ENCODE results near the gene IGSF21. TPM values are rescaled to one million over a fixed set of nuclear protein-coding genes. Genes with fewer than 3 reads are reported as not detected.

Gene IGSF21
- total and polyA plus RNA-seq, 5 donors from 2014 or later, result not detected

- Histone ChIP-seq H3K4me3 (ENCODE audit: low read depth, low read length) (no peak overlapping the region), H3K27ac (ENCODE audit: insufficient read depth, low read length, poor library complexity, severe bottlenecking) (no peak overlapping the region), H3K9me3 (ENCODE audit: control insufficient read depth in 2 of 2, low read length in 2 of 2) (no peaks in the 10 kb centered on the region), H3K27me3 (ENCODE audit: control insufficient read depth, insufficient read depth, low read length) (no peaks in the 10 kb centered on the region), H3K4me1 (ENCODE audit: control insufficient read depth, insufficient read depth, low read length, poor library complexity, severe bottlenecking) (no peaks in the 10 kb centered on the region), H3K36me3 (ENCODE audit: control insufficient read depth, insufficient read depth, low read length) (no peaks in the 10 kb centered on the region)
- no peaks in the 10 kb centered on the region for H3K4me1 Mint-ChIP-seq
- no peaks in the 10 kb centered on the region for H3K9me3 Mint-ChIP-seq
- DNase-seq (no peak), ATAC-seq (ENCODE audit: low read depth in 2 of 2) (no peak)
- no peaks in the 10 kb centered on the region for H3K27me3 Mint-ChIP-seq
- H3K27ac Mint-ChIP-seq, result no peak overlapping the region
- H3K36me3 Mint-ChIP-seq, result no peaks in the 10 kb centered on the region
- no peak overlapping the region for H3K4me3 Mint-ChIP-seq
These were observed 36.5 kb downstream of the IGSF21 start for GRCh38 chr1:18144062-18144461.

GRCh38 chr1:18144916-18145647 lies 37.5 kb downstream of the IGSF21 start:
- no peak overlapping the region for H3K4me3 Mint-ChIP-seq
- Histone ChIP-seq H3K9me3 (ENCODE audit: control insufficient read depth in 2 of 2, low read length in 2 of 2) (no peaks in the 10 kb centered on the region), H3K27me3 (ENCODE audit: control insufficient read depth, insufficient read depth, low read length) (no peaks in the 10 kb centered on the region), H3K4me1 (ENCODE audit: control insufficient read depth, insufficient read depth, low read length, poor library complexity, severe bottlenecking) (no peaks in the 10 kb centered on the region), H3K27ac (ENCODE audit: insufficient read depth, low read length, poor library complexity, severe bottlenecking) (no peak overlapping the region), H3K4me3 (ENCODE audit: low read depth, low read length) (no peak overlapping the region), H3K36me3 (ENCODE audit: control insufficient read depth, insufficient read depth, low read length) (no peaks in the 10 kb centered on the region)
- no peaks in the 10 kb centered on the region for H3K36me3 Mint-ChIP-seq
- DNase-seq (no peak), ATAC-seq (ENCODE audit: low read depth in 2 of 2) (no peak)
- H3K4me1 Mint-ChIP-seq, result no peaks in the 10 kb centered on the region
- H3K9me3 Mint-ChIP-seq, result no peaks in the 10 kb centered on the region
- no peak overlapping the region for H3K27ac Mint-ChIP-seq
- no peaks in the 10 kb centered on the region for H3K27me3 Mint-ChIP-seq

DNA sequence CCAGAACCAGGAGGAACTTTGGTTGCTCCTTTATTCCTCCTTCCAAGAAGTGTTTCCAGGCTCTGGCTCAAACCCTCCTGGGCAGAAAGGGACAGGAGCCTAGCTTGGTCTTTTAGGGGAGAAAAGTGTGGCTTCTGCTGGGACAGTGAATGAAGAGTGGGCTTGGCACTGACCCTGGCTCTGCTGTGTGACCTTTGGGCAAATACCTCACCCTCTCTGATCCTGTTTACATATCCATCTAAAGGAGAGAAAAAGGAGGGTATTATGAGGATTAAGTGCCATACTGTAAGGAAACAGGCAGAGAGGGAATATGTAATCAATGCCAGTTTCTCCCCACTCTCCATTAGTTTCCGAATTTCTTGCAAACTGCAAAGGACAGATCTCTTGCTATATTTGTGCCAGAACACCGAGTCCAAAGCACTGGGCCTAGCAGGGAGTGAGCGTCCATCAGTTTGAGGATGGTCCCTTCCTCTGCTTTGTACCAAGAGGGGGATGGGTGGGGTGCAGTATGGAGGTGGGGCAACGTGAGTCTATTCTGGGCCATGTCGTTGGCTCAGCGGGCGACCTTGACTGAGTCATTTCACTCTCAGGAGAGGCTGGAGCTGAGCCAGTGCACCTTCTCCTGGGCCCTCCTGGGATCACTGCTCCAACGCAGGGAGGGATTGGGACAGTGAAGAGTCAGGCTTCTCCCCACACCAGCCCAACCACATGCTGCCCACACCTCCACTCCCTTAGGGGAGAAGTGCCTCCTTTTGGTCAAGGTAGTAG lies 38.4 kb downstream of the IGSF21 start:
- Mint-ChIP-seq H3K4me1 (no peaks in the 10 kb centered on the region), H3K27me3 (no peaks in the 10 kb centered on the region), H3K9me3 (no peaks in the 10 kb centered on the region), H3K36me3 (no peaks in the 10 kb centered on the region), H3K27ac (no peak overlapping the region), H3K4me3 (no peak overlapping the region)
- Histone ChIP-seq H3K9me3 (ENCODE audit: control insufficient read depth in 2 of 2, low read length in 2 of 2) (no peaks in the 10 kb centered on the region), H3K27me3 (ENCODE audit: control insufficient read depth, insufficient read depth, low read length) (no peaks in the 10 kb centered on the region), H3K4me3 (ENCODE audit: low read depth, low read length) (no peak overlapping the region), H3K4me1 (ENCODE audit: control insufficient read depth, insufficient read depth, low read length, poor library complexity, severe bottlenecking) (no peaks in the 10 kb centered on the region), H3K36me3 (ENCODE audit: control insufficient read depth, insufficient read depth, low read length) (no peaks in the 10 kb centered on the region), H3K27ac (ENCODE audit: insufficient read depth, low read length, poor library complexity, severe bottlenecking) (no peak overlapping the region)
- no peak for DNase-seq
- ATAC-seq (ENCODE audit: low read depth in 2 of 2), result no peak

DNA sequence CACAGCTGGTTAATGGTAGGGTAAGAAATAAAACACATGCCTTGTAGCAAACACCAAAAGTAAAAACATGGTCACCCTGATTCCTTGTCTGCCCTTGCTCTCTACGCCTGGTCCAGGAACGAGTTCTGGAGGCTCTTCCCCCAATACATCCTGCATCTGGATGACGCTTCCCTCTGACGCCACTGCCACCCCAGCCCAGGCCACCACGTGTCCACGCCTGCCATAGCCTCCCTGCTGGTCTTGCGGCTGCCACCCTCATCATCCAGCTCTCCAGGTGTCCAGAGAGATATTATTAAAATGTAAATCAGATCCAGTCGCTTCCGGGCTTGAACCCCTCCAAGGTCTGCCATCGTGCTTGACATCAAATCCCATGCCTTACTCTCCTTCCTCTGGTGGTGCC lies 39.3 kb downstream of the IGSF21 start:
- Mint-ChIP-seq H3K4me1 (no peaks in the 10 kb centered on the region), H3K27ac (peak overlapping the region in 1 of 3 donors; percentile 9), H3K9me3 (no peaks in the 10 kb centered on the region), H3K27me3 (no peaks in the 10 kb centered on the region), H3K4me3 (no peak overlapping the region), H3K36me3 (no peaks in the 10 kb centered on the region)
- Histone ChIP-seq H3K4me1 (ENCODE audit: control insufficient read depth, insufficient read depth, low read length, poor library complexity, severe bottlenecking) (no peaks in the 10 kb centered on the region), H3K36me3 (ENCODE audit: control insufficient read depth, insufficient read depth, low read length) (no peaks in the 10 kb centered on the region), H3K9me3 (ENCODE audit: control insufficient read depth in 2 of 2, low read length in 2 of 2) (no peaks in the 10 kb centered on the region), H3K4me3 (ENCODE audit: low read depth, low read length) (no peak overlapping the region), H3K27me3 (ENCODE audit: control insufficient read depth, insufficient read depth, low read length) (no peaks in the 10 kb centered on the region), H3K27ac (ENCODE audit: insufficient read depth, low read length, poor library complexity, severe bottlenecking) (no peak overlapping the region)
- DNase-seq (no peak), ATAC-seq (ENCODE audit: low read depth in 2 of 2) (no peak)

GRCh38 chr1:18147672-18148071 lies 40.1 kb downstream of the IGSF21 start:
- Mint-ChIP-seq H3K36me3 (no peaks in the 10 kb centered on the region), H3K27ac (no peak overlapping the region), H3K4me1 (no peaks in the 10 kb centered on the region), H3K9me3 (no peaks in the 10 kb centered on the region), H3K4me3 (peak overlapping the region in 1 of 4 donors; percentile 29), H3K27me3 (no peaks in the 10 kb centered on the region)
- H3K36me3 ChIP-seq (ENCODE audit: control insufficient read depth, insufficient read depth, low read length), result no peaks in the 10 kb centered on the region
- H3K4me3 ChIP-seq (ENCODE audit: low read depth, low read length), result no peak overlapping the region
- H3K27ac ChIP-seq (ENCODE audit: insufficient read depth, low read length, poor library complexity, severe bottlenecking), result no peak overlapping the region
- no peak for ATAC-seq (ENCODE audit: low read depth in 2 of 2)
- H3K9me3 ChIP-seq (ENCODE audit: control insufficient read depth in 2 of 2, low read length in 2 of 2), result no peaks in the 10 kb centered on the region
- no peaks in the 10 kb centered on the region for H3K27me3 ChIP-seq (ENCODE audit: control insufficient read depth, insufficient read depth, low read length)
- no peaks in the 10 kb centered on the region for H3K4me1 ChIP-seq (ENCODE audit: control insufficient read depth, insufficient read depth, low read length, poor library complexity, severe bottlenecking)
- DNase-seq, result no peak

DNA sequence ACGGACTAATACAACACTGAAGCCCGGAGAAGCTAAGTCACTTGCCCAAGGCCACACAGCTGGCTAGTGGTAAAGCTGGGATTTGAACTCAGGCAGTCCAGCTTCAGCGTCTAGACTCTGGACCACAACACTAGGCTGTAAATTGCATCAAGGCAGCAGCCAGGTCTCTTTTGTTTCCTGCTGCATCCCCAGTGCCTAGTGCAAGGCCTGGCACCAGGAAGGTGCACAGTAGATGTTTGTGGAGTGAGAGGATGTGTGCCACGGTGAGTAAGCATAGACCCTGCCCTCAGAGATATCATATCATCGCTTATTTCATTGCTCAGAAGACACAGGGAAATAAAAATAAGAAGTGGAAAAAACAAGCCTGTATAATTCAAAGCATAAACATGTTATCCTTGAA lies 40.9 kb downstream of the IGSF21 start:
- Histone ChIP-seq H3K27me3 (ENCODE audit: control insufficient read depth, insufficient read depth, low read length) (no peaks in the 10 kb centered on the region), H3K36me3 (ENCODE audit: control insufficient read depth, insufficient read depth, low read length) (no peaks in the 10 kb centered on the region), H3K27ac (ENCODE audit: insufficient read depth, low read length, poor library complexity, severe bottlenecking) (no peak overlapping the region), H3K9me3 (ENCODE audit: control insufficient read depth in 2 of 2, low read length in 2 of 2) (no peaks in the 10 kb centered on the region), H3K4me1 (ENCODE audit: control insufficient read depth, insufficient read depth, low read length, poor library complexity, severe bottlenecking) (no peaks in the 10 kb centered on the region), H3K4me3 (ENCODE audit: low read depth, low read length) (no peak overlapping the region)
- no peaks in the 10 kb centered on the region for H3K9me3 Mint-ChIP-seq
- no peaks in the 10 kb centered on the region for H3K4me1 Mint-ChIP-seq
- no peak for DNase-seq
- no peak overlapping the region for H3K27ac Mint-ChIP-seq
- no peaks in the 10 kb centered on the region for H3K27me3 Mint-ChIP-seq
- H3K4me3 Mint-ChIP-seq, result no peak overlapping the region
- ATAC-seq (ENCODE audit: low read depth in 2 of 2), result no peak
- H3K36me3 Mint-ChIP-seq, result no peaks in the 10 kb centered on the region

DNA sequence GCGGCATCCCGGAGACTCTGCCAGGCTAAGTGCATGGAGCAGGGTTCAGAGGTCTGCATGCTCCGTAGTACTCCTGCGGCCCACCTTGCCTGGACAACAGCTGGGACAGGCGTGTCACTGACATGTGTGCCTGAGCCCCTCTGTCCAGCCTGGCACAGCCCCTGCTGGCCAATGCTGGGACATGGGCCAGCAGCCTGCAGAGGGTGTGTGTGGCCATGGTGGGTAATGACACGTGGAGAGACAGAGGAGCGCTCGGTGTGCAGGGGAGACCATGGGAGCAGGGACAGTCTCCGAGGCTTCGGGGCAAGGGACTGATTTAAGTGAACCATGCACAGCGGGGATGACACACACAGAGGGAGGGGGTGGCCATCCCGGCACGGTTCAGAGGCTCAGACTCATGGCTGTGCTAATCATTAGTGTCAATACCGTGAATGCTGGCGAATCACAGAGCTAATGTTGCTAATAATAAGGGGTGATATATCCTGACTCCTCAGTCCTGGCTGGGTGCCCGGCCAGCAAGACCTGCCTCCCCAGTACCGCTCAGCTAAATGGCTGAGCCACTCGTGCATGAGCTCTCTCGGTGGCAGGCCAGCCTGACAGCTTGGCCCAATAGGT lies 41.5 kb downstream of the IGSF21 start:
- H3K27me3 Mint-ChIP-seq, result no peaks in the 10 kb centered on the region
- no peaks in the 10 kb centered on the region for H3K9me3 Mint-ChIP-seq
- H3K36me3 Mint-ChIP-seq, result no peaks in the 10 kb centered on the region
- Histone ChIP-seq H3K27me3 (ENCODE audit: control insufficient read depth, insufficient read depth, low read length) (no peaks in the 10 kb centered on the region), H3K4me1 (ENCODE audit: control insufficient read depth, insufficient read depth, low read length, poor library complexity, severe bottlenecking) (no peaks in the 10 kb centered on the region), H3K36me3 (ENCODE audit: control insufficient read depth, insufficient read depth, low read length) (no peaks in the 10 kb centered on the region), H3K27ac (ENCODE audit: insufficient read depth, low read length, poor library complexity, severe bottlenecking) (no peak overlapping the region), H3K9me3 (ENCODE audit: control insufficient read depth in 2 of 2, low read length in 2 of 2) (no peaks in the 10 kb centered on the region), H3K4me3 (ENCODE audit: low read depth, low read length) (no peak overlapping the region)
- H3K4me3 Mint-ChIP-seq, result no peak overlapping the region
- ATAC-seq (ENCODE audit: low read depth in 2 of 2) (no peak), DNase-seq (no peak)
- H3K27ac Mint-ChIP-seq, result no peak overlapping the region
- H3K4me1 Mint-ChIP-seq, result no peaks in the 10 kb centered on the region
